Measurements from ENCODE around the gene MRPS26. TPM values are rescaled to one million over a fixed set of nuclear protein-coding genes. Genes with fewer than 3 reads are reported as not detected.

MRPS26 gene
- total RNA-seq, 1 donor = 43.6 TPM

Other genes starting within 250 kb of the MRPS26 start
- gene CPXM1, start 245.4 kb upstream of the MRPS26 start, total RNA-seq = 150 TPM
- not detected for gene C20orf141, start 231.1 kb upstream of the MRPS26 start, total RNA-seq
- not detected for gene TMEM239, start 229.7 kb upstream of the MRPS26 start, total RNA-seq
- 64.9 TPM for gene PCED1A, start 205.4 kb upstream of the MRPS26 start, total RNA-seq
- 58.2 TPM for gene VPS16, start 205.3 kb upstream of the MRPS26 start, total RNA-seq
- gene PTPRA, start 172.6 kb upstream of the MRPS26 start, total RNA-seq = 45.0 TPM
- 0.54 TPM for gene GNRH2, start 2.4 kb upstream of the MRPS26 start, total RNA-seq
- 1.6 TPM for gene OXT, start 25.6 kb downstream of the MRPS26 start, total RNA-seq
- gene AVP, start 38.7 kb downstream of the MRPS26 start, total RNA-seq = 81.3 TPM
- 16.2 TPM for gene FASTKD5, start 113.8 kb downstream of the MRPS26 start, total RNA-seq
- gene UBOX5, start 113.8 kb downstream of the MRPS26 start, total RNA-seq = 13.7 TPM
- gene LZTS3, start 127.5 kb downstream of the MRPS26 start, total RNA-seq = 9.4 TPM
- 30.2 TPM for gene DDRGK1, start 158.6 kb downstream of the MRPS26 start, total RNA-seq
- gene ITPA, start 163.4 kb downstream of the MRPS26 start, total RNA-seq = 34.2 TPM
- gene SLC4A11, start 193.1 kb downstream of the MRPS26 start, total RNA-seq = 0.27 TPM

Measured in hematopoietic multipotent progenitor cell (in vitro differentiated cells).